HCT116 (cell line): ENCODE data around the gene SNTN. TPM values are rescaled to one million over a fixed set of nuclear protein-coding genes. Genes with fewer than 3 reads are reported as not detected.

Experiments used
- ATAC-seq: fragments of 200-7000 bp; cut with Tn5 transposase; 2 replicates; pipeline ENCODE4 v1.9.1; 2020; ENCODE audit warnings: mild to moderate bottlenecking, moderate library complexity
- BruUV-seq: library from RNA; stranded (reverse); fragments of 400-500 nt; replicated peaks from 2 replicates; lab custom pipeline; 2021; lab: Mats Ljungman, UMichigan
- CTCF ChIA-PET: fragments of 300-600 bp; sonication (Branson Sonifier 250); formaldehyde crosslinking; loops from one replicate; lab custom pipeline; 2021; ENCODE audit warnings: antibody characterized with exemption; lab: Charles Lee
- POLR2A ChIA-PET: fragments of 300-600, 350-600 bp; sonication (Branson Sonifier 250); formaldehyde crosslinking; loops from one replicate; lab custom pipeline; 2021; ENCODE audit warnings: antibody characterized with exemption; lab: Charles Lee
- RAD21 ChIA-PET, 2 experiments: fragments of 300-600 bp; sonication (Branson Sonifier 250); formaldehyde crosslinking; loops; one replicate each; lab custom pipeline; 2023; ENCODE audit warnings: low total read pairs in 2 of 2; ENCODE audit not compliant: uncharacterized antibody in 2 of 2, unreplicated experiment in 2 of 2, low non-redundant PET in 1 of 2; lab: Charles Lee
- DNase-seq: peaks from one replicate; pipeline ENCODE4 v3.0.0-alpha.2; 2010; ENCODE audit warnings: low read depth, low spot score
- H2AFZ ChIP-seq: fragments of 200-600 bp; shearing (Covaris generic), sonication (generic); 2 replicates; pipeline ENCODE4 v1.6.1; 2017; ENCODE audit warnings: low read depth, mixed run types, mixed read lengths, antibody characterized with exemption, low read length; ENCODE audit not compliant: poor library complexity, severe bottlenecking
- H3K27ac ChIP-seq: 2 replicates; pipeline ENCODE4 v1.5.1; 2012; ENCODE audit warnings: low read depth, low read length
- H3K27me3 ChIP-seq: fragments of 200-600 bp; sonication (generic); 2 replicates; pipeline ENCODE4 v1.6.1; 2016; ENCODE audit warnings: mixed run types, low read length, mixed read lengths; ENCODE audit not compliant: insufficient read depth
- H3K36me3 ChIP-seq, 2 experiments: fragments of 200-500 bp in 1 of 2; fragments of 200-600 bp in 1 of 2; sonication (Bioruptor generic) in 1 of 2; sonication (generic) in 1 of 2; 2 replicates each; pipeline versions ENCODE4 v1.5.1 to v1.6.1; 2014 to 2016; ENCODE audit warnings: low read length in 2 of 2, inconsistent platforms in 1 of 2, mixed read lengths in 1 of 2, mixed run types in 1 of 2; ENCODE audit not compliant: insufficient read depth in 2 of 2, control insufficient read depth in 1 of 2
- H3K4me1 ChIP-seq, 2 experiments: fragments of 200-600 bp in 1 of 2; sonication (generic) in 1 of 2; 2 replicates each; pipeline versions ENCODE4 v1.5.1 to v1.6.1; 2012 to 2017; ENCODE audit warnings: low read length in 2 of 2, inconsistent platforms in 1 of 2, mild to moderate bottlenecking in 1 of 2, mixed read lengths in 1 of 2, mixed run types in 1 of 2, moderate library complexity in 1 of 2; ENCODE audit not compliant: insufficient read depth in 2 of 2, control insufficient read depth in 1 of 2
- H3K4me2 ChIP-seq: fragments of 200-600 bp; sonication (generic); 2 replicates; pipeline ENCODE4 v1.6.1; 2017; ENCODE audit warnings: mixed run types, low read length, mixed read lengths
- H3K4me3 ChIP-seq, 2 experiments: fragments of 200-600 bp in 1 of 2; sonication (generic) in 1 of 2; replicated peaks in 1 of 2; 2 replicates each; pipeline ENCODE4 v1.5.1; 2011 to 2016; ENCODE audit warnings: low read length in 2 of 2, control low read depth in 1 of 2, low read depth in 1 of 2, mild to moderate bottlenecking in 1 of 2, mixed read lengths in 1 of 2, mixed run types in 1 of 2
- H3K79me2 ChIP-seq: fragments of 200-600 bp; sonication (generic); 2 replicates; pipeline ENCODE4 v1.6.1; 2017; ENCODE audit warnings: mild to moderate bottlenecking, mixed run types, low read length, moderate library complexity, mixed read lengths; ENCODE audit not compliant: insufficient read depth
- H3K9ac ChIP-seq: fragments of 200-600 bp; sonication (generic); 2 replicates; pipeline ENCODE4 v1.6.1; 2016; ENCODE audit warnings: low read length, mixed read lengths
- H3K9me2 ChIP-seq: fragments of 200-600 bp; sonication (generic), shearing (Covaris generic); 2 replicates; pipeline ENCODE4 v1.6.1; 2017; ENCODE audit warnings: mixed run types, mild to moderate bottlenecking, moderate library complexity; ENCODE audit not compliant: insufficient read depth
- H3K9me3 ChIP-seq, 2 experiments: fragments of 200-500 bp in 1 of 2; fragments of 200-600 bp in 1 of 2; sonication (Bioruptor generic) in 1 of 2; sonication (generic) in 1 of 2; 2 replicates each; pipeline ENCODE4 v1.6.1; 2014 to 2017; ENCODE audit warnings: low read length in 2 of 2, mixed read lengths in 2 of 2, inconsistent platforms in 1 of 2, low read depth in 1 of 2, mild to moderate bottlenecking in 1 of 2, mixed run types in 1 of 2, moderate library complexity in 1 of 2; ENCODE audit not compliant: control insufficient read depth in 1 of 2, insufficient read depth in 1 of 2
- H4K20me1 ChIP-seq: fragments of 200-600 bp; sonication (generic), shearing (Covaris generic); 2 replicates; pipeline ENCODE4 v1.6.1; 2017; ENCODE audit warnings: mixed run types, mild to moderate bottlenecking, moderate library complexity; ENCODE audit not compliant: insufficient read depth
- CEBPB ChIP-seq: IDR thresholded peaks from 2 replicates; pipeline ENCODE4 v1.6.1; 2012; ENCODE audit warnings: low read depth
- CTCF ChIP-seq, 3 experiments: fragments of 200-600 bp in 1 of 3; sonication (generic) in 1 of 3; IDR thresholded peaks in 2 of 3; conservative IDR thresholded peaks in 1 of 3; 2 replicates each; pipeline ENCODE4 v1.5.1; 2012 to 2017; ENCODE audit warnings: low read depth in 2 of 3, low read length in 2 of 3, antibody characterized with exemption in 1 of 3, borderline replicate concordance in 1 of 3, control low read depth in 1 of 3, mild to moderate bottlenecking in 1 of 3, mixed read lengths in 1 of 3, mixed run types in 1 of 3, moderate library complexity in 1 of 3; ENCODE audit not compliant: insufficient read depth in 1 of 3
- ELF1 ChIP-seq: IDR thresholded peaks from 2 replicates; pipeline ENCODE4 v1.6.1; 2012; ENCODE audit warnings: low read depth, borderline replicate concordance
- EZH2 ChIP-seq: fragments of 200-600 bp; sonication (generic); IDR thresholded peaks from 2 replicates; pipeline ENCODE4 v1.6.1; 2017; ENCODE audit warnings: antibody characterized with exemption, mixed run types
- SRF ChIP-seq: IDR thresholded peaks from 2 replicates; pipeline ENCODE4 v1.6.1; 2012; ENCODE audit warnings: low read depth
- ZFX ChIP-seq: fragments of 450-650 bp; IDR thresholded peaks from 2 replicates; pipeline ENCODE4 v1.6.1; 2017
- intact Hi-C: fragments of 100-400 bp; cut with micrococcal nuclease; formaldehyde crosslinking; loops from 2 replicates; pipeline ENCODE4 v1.10.0; 2022
- total RNA-seq: library from RNA; stranded (reverse); gene quantifications from one replicate; pipeline ENCODE4 v1.2.1, GENCODE V29; 2021; ENCODE audit not compliant: unreplicated experiment
- TF ChIP-seq, protein P1 (sequence below): IDR thresholded peaks from 2 replicates; pipeline ENCODE4 v1.6.1; 2012; ENCODE audit warnings: low read depth

Gene SNTN
- total RNA-seq, 1 experiment from 2014 or later, result not detected

DNA sequence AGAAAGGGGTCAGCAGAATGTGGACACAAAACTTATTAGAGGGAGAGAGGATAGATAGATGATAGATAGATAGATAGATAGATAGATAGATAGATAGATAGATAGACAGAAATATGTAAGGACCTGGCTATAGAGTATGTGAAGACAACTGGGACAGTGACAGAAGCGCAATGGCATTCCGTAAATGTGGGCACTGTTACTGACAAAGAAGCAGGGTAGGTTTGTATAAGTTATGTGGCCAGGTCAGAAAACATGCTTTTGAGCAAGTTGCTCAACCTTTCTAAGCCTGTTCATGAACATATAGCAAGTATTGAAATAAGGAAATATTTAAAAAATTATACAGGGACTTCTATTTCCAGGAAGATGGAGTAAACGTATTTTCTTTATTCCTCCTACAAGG, 17.3 kb upstream of the SNTN start:
- TF ChIP-seq, protein P1, sequence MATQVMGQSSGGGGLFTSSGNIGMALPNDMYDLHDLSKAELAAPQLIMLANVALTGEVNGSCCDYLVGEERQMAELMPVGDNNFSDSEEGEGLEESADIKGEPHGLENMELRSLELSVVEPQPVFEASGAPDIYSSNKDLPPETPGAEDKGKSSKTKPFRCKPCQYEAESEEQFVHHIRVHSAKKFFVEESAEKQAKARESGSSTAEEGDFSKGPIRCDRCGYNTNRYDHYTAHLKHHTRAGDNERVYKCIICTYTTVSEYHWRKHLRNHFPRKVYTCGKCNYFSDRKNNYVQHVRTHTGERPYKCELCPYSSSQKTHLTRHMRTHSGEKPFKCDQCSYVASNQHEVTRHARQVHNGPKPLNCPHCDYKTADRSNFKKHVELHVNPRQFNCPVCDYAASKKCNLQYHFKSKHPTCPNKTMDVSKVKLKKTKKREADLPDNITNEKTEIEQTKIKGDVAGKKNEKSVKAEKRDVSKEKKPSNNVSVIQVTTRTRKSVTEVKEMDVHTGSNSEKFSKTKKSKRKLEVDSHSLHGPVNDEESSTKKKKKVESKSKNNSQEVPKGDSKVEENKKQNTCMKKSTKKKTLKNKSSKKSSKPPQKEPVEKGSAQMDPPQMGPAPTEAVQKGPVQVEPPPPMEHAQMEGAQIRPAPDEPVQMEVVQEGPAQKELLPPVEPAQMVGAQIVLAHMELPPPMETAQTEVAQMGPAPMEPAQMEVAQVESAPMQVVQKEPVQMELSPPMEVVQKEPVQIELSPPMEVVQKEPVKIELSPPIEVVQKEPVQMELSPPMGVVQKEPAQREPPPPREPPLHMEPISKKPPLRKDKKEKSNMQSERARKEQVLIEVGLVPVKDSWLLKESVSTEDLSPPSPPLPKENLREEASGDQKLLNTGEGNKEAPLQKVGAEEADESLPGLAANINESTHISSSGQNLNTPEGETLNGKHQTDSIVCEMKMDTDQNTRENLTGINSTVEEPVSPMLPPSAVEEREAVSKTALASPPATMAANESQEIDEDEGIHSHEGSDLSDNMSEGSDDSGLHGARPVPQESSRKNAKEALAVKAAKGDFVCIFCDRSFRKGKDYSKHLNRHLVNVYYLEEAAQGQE, result no peak
- TF ChIP-seq ZFX (no peak), SRF (no peak), CTCF (IDR thresholded peaks at IDR 0.05 in 2 of 3, conservative IDR thresholded peaks at IDR 0.05 in 1 of 3; ENCODE audit: borderline replicate concordance in 1 of 3, insufficient read depth in 1 of 3, low read depth in 2 of 3, low read length in 2 of 3) (no peak), CEBPB (no peak), EZH2 (no peak), ELF1 (no peak)
- TF ChIP-seq, all 23 proteins: peak for 0
- Histone ChIP-seq H2AFZ (no peak overlapping the region), H3K4me2 (no peak overlapping the region), H4K20me1 (no peaks in the 10 kb centered on the region), H3K4me1 (no peaks in the 10 kb centered on the region), H3K9me2 (no peaks in the 10 kb centered on the region), H3K36me3 (no peaks in the 10 kb centered on the region), H3K9ac (no peak overlapping the region), H3K27ac (no peak overlapping the region), H3K9me3 (no peaks in the 10 kb centered on the region), H3K79me2 (no peaks in the 10 kb centered on the region), H3K27me3 (0 out of 2 replicates have a peak, but pooled peaks cover 11% of the 10 kb centered on the region), H3K4me3 (no peak overlapping the region)
- intact Hi-C loops, result no loop called here
- no TSS peak for BruUV-seq
- ChIA-PET CTCF (no interaction called here), POLR2A (no interaction called here), RAD21 (no interaction called here)
- DNase-seq (no peak), ATAC-seq (no peak)
